ENCODE data around the gene ELP4. TPM values are rescaled to one million over a fixed set of nuclear protein-coding genes. Genes with fewer than 3 reads are reported as not detected.

The ELP4 gene
- polyA plus RNA-seq, 3 donors = 7.4 to 9.0 (median 8.4) TPM

DNA sequence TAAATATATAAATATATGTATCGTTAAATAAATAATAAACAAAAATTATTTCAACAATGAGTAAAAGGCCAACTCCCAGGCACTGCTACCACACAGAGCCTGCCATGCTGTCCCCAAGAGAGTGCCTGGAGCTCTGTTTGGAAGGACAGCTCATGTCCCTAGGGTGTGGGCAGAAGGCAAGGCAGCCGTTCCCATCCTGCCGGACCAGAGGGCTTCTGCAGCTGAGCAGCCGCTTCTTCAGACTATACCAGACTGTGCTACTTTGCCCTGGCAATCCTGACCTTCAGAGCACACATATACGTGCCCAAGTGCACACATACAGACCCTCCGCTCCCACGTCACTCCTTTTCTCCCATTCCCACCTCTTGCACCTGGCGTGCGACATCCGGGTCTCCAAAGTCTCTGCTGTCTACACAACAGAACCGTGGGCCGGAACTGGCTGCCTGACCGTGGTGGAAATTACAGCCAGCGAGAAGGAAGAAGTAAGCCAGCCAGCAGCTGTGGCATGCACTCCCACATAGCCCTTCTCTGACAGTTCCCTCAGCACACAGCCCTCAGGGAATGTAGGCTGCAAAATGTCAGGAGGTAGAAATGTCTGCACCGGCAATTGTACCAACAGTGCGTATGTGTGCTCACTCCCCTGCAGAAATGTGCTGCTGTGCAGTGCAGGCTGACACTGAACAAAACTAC lies 277.6 kb downstream of the ELP4 start:
- 85 to 90% (median 87%) methylated on average over 16 of the region's 16 CpGs for WGBS, 3 donors
- no peak overlapping the region for H3K27ac ChIP-seq (ENCODE audit: low read depth, low read length)

DNA sequence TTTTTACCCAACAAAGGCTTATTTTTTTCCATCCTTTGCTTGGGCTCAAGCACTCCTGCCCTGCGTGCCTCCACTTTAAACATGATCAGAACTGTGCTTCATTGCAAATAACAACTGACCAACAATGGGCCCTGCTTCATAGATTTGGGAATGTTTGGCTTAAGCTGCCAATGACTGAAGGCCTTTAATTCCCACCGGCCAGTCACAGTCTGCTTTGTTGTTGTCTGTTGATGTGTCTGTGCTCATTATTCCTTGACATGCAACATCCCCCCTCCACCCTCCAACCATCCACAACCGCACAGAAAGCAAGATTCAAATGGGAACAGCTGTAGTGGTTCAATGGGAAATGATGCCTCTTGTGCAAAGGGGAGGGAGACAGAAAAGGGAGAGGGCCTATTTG lies 278.5 kb downstream of the ELP4 start:
- WGBS, 3 donors = 86 to 94% (median 89%) methylated on average over 3 of the region's 3 CpGs
- H3K27ac ChIP-seq (ENCODE audit: low read depth, low read length) = no peak overlapping the region

DNA sequence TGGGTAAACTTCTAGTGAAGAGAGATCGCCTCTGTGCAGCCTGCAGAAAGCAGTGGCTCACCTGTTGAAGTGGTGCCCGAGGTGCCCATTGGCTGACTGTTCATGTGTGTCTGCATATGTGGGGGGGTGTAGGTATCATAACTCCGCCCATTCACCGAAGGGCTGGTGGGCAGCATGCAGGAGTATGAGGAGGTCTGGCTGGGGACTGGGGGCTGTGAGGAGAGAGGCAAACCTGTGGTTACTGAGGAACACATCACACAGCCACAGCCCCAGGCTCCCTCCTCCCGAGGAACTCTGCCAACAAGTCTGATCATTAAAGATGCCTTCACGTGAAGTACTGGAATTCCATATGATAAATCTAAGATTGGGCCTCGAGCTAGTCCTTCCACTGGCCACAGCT lies 281.1 kb downstream of the ELP4 start:
- WGBS, 3 donors = 67 to 82% (median 80%) methylated on average over 7 of the region's 7 CpGs
- no peak overlapping the region for H3K27ac ChIP-seq (ENCODE audit: low read depth, low read length)

DNA sequence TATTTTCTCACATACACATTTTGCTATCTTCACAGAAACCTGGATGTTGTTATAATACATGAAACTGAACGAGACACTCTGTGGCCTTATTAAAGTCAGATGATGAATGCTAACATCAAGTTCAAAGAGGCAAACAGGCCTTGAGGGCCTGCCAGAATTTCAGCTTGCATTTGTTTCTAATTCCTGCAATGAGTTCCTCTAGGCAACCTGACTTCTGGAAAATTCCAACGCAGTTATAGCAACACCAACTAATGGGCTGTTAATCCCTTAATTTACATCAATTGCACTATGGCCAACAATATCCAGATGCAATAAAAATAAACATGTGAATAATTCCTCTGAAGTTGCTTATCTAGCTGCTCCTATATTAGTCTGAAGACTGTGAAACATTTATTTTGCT lies 282.5 kb downstream of the ELP4 start:
- no peak overlapping the region for H3K27ac ChIP-seq (ENCODE audit: low read depth, low read length)
- 77 to 80% (median 80%) methylated on average over 2 of the region's 2 CpGs for WGBS, 3 donors

DNA sequence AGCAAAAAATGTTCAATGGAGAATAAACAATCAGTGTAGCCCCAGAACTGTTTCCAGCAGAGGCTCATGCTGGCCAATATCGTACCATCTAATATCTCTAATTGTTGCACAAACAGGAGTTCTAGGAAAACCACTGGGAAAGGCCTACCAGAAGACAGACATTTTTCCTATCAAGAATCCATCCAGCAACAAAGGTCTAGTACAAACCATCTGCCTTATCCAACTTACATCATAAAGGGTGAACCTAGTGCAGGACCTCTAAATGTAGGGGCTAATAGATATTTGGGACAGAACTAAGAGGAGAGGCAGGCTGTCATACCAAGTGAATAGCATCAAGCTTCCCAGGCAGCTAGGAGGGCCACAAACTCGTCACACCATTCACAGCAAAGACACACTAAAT lies 282.9 kb downstream of the ELP4 start:
- no peak overlapping the region for H3K27ac ChIP-seq (ENCODE audit: low read depth, low read length)
- WGBS, 3 donors = 86 to 91% (median 89%) methylated on average over 2 of the region's 2 CpGs

DNA sequence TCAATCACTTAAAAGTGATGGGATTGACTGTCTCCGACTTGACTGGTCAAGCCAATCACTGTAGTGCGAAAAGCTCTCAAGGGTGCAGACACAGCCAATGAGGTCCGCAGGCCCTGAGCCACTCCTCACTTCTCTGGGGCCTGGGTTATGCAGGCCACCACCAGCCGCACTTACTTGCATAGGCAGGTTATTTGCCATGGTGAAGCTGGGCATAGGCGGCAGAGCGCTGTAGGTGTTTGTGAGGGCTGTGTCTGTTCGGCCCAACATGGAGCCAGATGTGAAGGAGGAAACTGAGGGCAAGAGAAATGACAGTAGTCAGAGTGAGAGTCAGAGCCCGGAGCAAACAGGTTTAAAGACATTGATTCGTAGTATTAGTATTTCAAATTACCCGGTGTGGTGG lies 283.7 kb downstream of the ELP4 start:
- no peak overlapping the region for H3K27ac ChIP-seq (ENCODE audit: low read depth, low read length)
- WGBS, 3 donors = 94 to 96% (median 95%) methylated on average over 10 of the region's 10 CpGs

DNA sequence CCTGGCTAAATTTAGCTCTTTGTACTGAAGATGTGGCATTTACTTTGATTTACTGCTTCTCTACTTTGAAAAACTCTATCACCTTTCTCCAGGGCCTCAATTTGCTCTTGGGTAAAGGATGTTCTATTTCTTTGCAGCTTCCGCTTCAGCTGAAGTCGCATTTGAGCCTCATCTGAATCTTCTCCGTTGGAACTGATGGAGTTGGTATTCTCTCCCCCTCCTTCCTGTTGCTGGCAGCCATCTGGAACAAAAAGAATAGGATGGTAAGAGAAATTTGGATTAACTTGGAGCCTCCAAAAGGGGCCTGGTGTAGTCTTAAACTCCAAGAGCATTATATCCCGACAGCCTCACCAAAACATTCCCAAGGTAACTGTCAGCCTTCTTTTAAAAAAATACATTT lies 285.0 kb downstream of the ELP4 start:
- WGBS, 3 donors = 71 to 79% (median 73%) methylated on average over 4 of the region's 4 CpGs
- H3K27ac ChIP-seq (ENCODE audit: low read depth, low read length) = no peak overlapping the region

DNA sequence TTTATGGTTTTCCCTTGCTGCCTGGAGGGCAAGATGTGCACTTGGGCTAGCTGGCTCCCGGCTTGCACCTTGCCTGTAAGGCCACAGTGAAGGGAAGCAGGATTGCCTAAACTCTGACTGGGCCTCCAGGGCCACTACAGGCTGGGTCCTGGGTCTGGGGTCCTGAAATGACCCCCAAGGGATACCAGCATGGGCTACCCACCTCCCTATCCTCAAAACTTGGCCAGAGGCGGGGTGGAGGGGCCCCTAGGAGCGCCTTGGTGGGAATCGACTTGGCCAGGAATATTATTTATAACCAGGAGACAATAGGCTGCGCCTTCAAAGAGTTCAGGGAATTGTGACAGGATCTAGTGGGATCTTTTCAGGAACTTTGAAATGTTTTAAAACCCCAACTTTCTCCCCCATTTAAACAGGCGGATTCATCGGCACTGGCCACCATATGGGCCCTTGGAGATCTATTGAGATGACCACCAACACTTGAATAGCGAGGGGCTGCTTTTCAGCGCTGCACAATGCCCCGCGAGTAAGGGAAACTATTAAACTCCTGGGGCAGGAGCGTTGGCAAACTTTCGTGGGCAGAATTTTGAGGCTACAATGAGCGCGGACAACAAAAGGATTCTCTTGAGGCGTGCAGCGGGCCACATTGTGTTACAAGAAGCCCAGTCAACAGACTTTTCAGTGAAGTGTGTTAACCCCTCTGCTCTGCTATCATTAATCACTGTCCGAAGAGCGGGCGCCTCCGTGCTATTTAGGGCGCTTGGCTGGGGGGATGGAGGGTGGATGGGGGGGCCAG lies 286.3 kb downstream of the ELP4 start:
- 56 to 63% (median 60%) methylated on average over 22 of the region's 22 CpGs for WGBS, 3 donors
- no peak overlapping the region for H3K27ac ChIP-seq (ENCODE audit: low read depth, low read length)

DNA sequence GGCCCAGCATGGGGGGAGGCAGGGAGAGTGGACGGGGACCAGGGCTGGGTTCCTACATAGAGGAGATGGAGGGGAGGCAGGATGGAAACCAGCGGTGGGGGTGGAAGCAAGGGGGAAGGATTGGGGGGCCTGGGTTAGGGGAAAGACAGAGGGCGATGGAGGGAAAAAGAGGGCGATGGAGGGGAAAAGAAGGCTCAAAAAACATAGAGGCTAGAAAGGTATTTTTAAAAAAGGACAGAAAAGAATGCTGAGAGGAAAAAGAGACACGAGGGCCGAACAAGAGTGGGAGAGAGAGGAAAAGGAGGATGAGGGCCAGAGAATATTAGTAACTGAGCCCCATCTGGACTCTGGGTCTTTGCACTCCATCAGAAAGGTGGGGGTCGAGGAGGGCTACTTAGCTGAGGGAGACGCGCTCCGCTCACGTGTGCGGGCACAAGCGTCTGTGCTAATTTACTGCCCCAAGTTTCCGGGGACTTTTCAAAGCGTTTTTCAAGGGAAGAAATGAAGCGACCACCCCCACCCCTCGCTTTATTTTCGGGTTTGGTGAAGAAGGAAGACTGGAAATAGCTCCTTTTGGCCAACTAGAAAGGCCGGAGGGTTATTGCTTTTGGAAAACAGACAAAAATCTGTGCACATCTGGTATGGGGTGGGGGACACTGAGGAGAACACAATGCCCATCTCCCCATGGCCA lies 287.1 kb downstream of the ELP4 start:
- H3K27ac ChIP-seq (ENCODE audit: low read depth, low read length) = no peak overlapping the region

DNA sequence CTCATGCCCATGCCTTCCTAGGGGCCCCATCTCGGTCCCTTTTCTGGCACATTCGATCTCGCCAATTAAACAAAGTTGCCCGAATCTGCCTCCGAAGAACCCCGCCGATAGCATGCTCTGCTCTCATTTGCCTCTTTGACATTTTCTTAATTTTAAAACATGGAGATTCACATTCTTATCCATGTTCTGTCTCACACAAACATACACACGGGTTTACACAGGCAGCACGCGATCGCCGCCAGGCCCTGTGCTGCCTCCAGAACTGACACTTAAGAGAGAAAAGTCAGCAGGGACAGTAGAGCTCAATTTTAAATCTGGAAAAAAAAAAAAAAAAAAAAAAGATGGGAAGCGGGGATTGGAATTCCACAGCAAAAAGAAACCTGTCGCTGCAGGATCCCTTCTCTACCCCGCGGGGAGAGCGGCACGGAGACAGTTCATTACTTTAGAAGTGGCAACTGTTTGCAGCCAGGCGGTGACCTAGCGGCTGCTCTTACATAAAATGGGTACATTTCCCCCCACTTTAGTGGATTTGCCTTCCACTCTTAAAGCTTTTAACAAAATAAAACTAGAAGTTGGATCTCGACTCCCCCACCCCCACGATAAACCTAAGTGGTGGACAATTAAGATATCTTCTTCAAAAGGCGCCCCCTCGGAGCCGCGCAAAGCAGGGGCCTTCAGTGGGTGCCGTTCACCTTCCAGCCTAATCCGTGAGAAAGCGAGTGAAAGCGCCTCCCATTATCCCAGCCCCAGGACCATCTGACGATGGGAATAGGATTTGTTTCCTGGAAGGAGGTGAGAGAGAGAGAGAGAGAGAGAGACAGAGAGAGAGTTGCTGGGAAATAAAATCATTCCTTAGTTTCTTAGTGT lies 287.9 kb downstream of the ELP4 start:
- no peak overlapping the region for H3K27ac ChIP-seq (ENCODE audit: low read depth, low read length)
- 13 to 15% (median 14%) methylated on average over 31 of the region's 31 CpGs for WGBS, 3 donors

More for the DNA sequence above, 287.1 kb downstream of the ELP4 start:
- 20 to 25% (median 21%) methylated on average over 19 of the region's 19 CpGs for WGBS, 3 donors

DNA sequence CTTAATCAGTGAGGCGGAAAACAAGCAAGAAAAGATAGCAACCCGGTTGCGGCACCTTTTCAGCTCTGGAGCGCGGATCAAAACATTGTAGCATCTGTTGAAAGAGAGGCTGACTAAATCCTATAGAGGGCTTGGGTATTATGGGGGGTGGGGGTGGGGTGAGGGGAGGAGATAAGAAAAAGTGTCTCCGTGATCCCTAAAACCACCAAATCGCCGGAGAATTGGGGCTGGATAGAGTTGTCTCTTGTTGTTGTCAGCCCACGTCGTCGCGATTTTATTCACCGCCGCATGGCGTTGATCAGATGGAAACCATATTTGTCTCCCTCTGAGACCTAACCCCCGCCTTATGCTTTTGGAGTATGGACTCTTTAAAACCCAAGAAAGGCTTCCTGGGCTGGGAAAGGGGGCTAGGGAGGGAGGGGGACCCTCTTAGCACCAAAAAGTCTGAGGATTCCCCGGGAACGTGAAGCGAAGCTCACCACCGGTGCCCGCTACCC lies 288.5 kb downstream of the ELP4 start:
- no peak overlapping the region for H3K27ac ChIP-seq (ENCODE audit: low read depth, low read length)
- WGBS, 3 donors = 7 to 8% (median 8%) methylated on average over 21 of the region's 21 CpGs

DNA sequence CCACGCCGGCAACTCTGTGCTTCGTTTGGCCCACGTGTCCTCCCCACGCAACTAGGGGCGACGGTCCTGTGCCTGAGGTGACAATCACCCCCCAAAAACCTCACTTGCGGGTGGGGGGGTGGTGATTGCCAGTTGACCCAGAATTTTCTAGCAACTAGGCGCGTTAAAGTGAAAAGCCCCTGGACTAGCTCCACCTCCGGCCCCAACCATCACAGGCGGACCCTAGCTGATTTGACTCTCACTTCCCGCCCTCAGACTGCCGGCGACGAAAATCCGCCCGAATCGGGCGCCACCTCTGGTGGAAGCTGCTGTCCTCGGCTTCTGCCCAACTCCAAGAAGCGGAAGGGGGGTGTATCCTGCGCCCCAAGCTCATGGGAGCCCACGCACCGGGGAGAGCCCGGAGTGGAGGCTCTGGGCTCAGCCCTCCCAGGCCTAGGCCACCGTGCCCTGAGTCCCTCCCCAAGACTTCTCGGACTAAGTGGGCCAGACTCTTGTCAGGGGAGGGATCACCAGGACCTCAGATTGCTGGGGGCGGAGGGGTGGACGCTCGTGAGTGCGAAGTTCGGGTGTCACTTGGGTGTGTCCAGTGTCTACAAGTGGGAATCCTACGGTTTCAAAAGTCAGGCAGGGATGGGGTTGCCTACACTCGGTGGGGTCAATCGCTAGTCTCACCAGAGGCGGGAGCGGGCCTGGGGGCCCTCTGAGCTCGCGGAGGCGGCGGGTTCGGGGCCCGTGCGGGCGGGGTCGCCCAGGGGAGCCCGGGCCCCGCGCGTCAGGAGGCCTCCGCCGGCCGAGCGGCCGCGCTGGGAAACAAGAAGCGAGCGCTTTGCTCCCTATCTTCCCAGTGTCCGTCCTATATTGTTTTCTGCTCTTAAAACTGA lies 289.2 kb downstream of the ELP4 start:
- no peak overlapping the region for H3K27ac ChIP-seq (ENCODE audit: low read depth, low read length)
- 4 to 6% (median 5%) methylated on average over 55 to 60 of the region's 60 CpGs for WGBS, 3 donors

DNA sequence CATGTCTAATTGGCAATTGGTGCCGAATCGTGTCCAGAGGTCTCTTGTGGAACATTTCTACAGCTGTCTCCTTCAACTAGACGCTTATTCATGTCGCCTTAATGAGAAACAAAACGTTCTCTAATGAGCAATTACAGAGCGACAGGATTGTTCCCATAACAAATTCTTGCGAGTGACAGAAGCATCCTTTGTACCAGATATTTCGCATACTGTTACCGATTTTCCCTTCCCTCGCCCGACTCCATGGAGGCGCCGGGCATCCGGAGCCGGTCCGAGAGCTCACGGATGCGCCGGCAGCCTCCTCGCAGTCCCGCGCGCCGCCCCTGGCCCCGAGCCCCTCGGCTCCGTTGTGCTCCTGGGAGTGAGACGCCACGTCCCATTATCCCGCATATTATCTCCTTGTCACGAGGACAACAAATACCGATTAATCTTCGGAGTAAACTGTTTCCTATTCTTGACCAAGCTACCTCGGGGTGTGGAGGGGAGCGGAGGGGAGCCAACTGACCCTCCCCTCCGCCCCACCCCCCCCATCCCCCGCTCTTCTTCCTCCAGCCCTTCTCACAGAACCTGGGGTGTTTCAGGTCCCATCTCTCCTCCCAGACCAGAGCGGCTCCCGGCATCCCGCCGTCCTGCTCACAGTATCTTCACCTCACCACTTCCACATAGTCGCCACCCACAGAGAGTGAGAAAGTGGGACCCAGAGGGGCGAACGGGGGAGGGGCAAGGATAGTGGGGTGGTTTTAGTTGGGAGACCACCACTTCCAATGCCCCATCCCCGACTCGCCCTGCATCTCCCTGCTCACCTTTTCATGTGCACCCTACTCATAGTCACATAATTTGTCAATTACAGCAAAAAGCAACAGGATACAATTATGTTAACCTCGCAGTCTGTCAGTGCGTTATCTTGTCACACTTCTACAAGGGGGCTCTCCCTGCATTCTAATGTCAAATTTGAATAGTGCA lies 290.1 kb downstream of the ELP4 start:
- H3K27ac ChIP-seq (ENCODE audit: low read depth, low read length) = no peak overlapping the region
- WGBS, 3 donors = 3 to 7% (median 4%) methylated on average over 48 of the region's 48 CpGs

DNA sequence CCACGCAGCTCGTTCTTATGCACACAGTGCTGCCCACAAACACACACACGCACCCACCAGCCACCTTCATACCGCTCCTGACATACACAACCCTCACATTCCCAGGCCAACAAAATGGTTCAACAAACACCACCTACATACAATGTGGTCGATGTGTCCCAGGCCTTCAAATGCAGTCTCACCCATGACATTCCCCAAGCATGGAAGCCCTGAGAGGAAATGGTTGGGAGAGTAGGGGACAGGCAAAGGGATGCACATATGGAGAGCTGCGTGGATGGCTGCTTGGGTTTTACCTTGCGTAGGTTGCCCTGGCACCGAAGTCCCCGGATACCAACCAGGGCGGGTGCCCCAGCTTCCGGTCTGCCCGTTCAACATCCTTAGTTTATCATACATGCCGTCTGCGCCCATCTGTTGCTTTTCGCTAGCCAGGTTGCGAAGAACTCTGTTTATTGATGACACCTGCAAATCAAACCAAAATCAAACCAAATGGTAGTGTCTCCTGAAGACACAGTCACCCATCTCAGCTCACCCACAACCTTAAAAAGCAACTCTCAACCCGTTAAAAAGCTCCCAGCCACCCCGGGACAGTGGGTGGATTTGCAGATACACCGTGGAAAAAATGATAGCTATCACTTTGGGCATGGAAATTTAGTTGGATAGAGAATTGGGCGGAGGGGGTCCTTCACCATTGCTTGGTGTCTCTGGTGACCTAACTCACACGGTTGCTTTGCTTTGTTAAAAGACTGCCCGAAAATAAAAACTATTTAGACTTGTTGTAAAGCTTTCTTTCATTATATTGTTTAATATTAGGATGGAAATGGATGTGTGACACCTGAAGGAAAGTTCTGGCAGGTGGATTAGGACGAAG lies 291.1 kb downstream of the ELP4 start:
- 8 to 11% (median 9%) methylated on average over 23 of the region's 23 CpGs for WGBS, 3 donors
- H3K27ac ChIP-seq (ENCODE audit: low read depth, low read length) = no peak overlapping the region

DNA sequence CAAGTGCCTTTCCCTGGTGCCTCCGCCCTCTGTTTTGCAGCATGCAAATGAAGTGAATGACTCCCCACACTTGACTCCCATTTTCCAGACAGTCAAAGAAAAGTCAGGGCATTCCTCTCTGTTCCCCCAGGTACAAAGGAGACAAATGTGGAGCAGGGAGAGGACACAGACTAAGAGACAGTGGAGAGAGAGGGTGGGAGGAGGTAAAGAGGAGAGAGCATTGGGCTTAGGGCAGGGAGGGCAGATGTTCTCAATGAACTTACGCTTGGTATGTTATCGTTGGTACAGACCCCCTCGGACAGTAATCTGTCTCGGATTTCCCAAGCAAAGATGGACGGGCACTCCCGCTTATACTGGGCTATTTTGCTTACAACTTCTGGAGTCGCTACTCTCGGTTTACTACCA lies 291.7 kb downstream of the ELP4 start:
- WGBS, 3 donors = 12 to 17% (median 14%) methylated on average over 9 of the region's 9 CpGs
- no peak overlapping the region for H3K27ac ChIP-seq (ENCODE audit: low read depth, low read length)
